IMR-90 (cell line): ENCODE data around the gene CRYBG2. TPM values are rescaled to one million over a fixed set of nuclear protein-coding genes. Genes with fewer than 3 reads are reported as not detected.

Source experiments
- ATAC-seq: fragments of 200-7000 bp; cut with Tn5 transposase; 2 replicates; pipeline ENCODE4 v1.9.1; 2020; ENCODE audit warnings: low read depth, mild to moderate bottlenecking, moderate library complexity
- BruUV-seq: library from RNA; stranded (reverse); fragments of 400-500 nt; replicated peaks from 2 replicates; lab custom pipeline; 2021; lab: Mats Ljungman, UMichigan
- CTCF ChIA-PET: fragments of 300-600 bp; formaldehyde crosslinking; extraction: SDS; loops from one replicate; lab custom pipeline; 2021; ENCODE audit warnings: antibody characterized with exemption; lab: Yijun Ruan, JAX
- POLR2A ChIA-PET: fragments of 300-600 bp; sonication (Branson Sonifier 250); formaldehyde crosslinking; loops from one replicate; lab custom pipeline; 2022; ENCODE audit warnings: antibody characterized with exemption; ENCODE audit not compliant: unreplicated experiment; lab: Charles Lee
- DNase-seq: peaks from one replicate; pipeline ENCODE4 v3.0.0; 2013
- H2AFZ ChIP-seq: replicated peaks from 2 replicates; pipeline ENCODE3; 2013; ENCODE audit warnings: low read length, mild to moderate bottlenecking; ENCODE audit not compliant: poor library complexity
- H2AK5ac ChIP-seq: 2 replicates; pipeline ENCODE4 v1.6.1; 2013; ENCODE audit warnings: low read depth, low read length, inconsistent platforms
- H2AK9ac ChIP-seq: replicated peaks from 2 replicates; pipeline ENCODE3; 2013; ENCODE audit warnings: mild to moderate bottlenecking, low read depth, low read length, moderate library complexity; ENCODE audit not compliant: poor library complexity
- H2BK120ac ChIP-seq: 2 replicates; pipeline ENCODE4 v1.6.1; 2013; ENCODE audit warnings: low read depth, low read length, inconsistent platforms
- H2BK15ac ChIP-seq: 3 replicates; pipeline ENCODE4 v1.6.1; 2013; ENCODE audit warnings: low read depth, low read length, inconsistent platforms
- H2BK20ac ChIP-seq: 2 replicates; pipeline ENCODE4 v1.6.1; 2013; ENCODE audit warnings: low read depth, mild to moderate bottlenecking, inconsistent platforms, low read length, moderate library complexity
- H2BK5ac ChIP-seq: 2 replicates; pipeline ENCODE4 v1.6.1; 2013; ENCODE audit warnings: mild to moderate bottlenecking, low read depth, low read length, inconsistent platforms; ENCODE audit not compliant: poor library complexity, severe bottlenecking
- H3K14ac ChIP-seq: replicated peaks from 2 replicates; pipeline ENCODE4 v1.6.1; 2013; ENCODE audit warnings: low read depth, low read length, inconsistent platforms
- H3K18ac ChIP-seq: 2 replicates; pipeline ENCODE4 v1.6.1; 2013; ENCODE audit warnings: low read depth, low read length, control low read depth
- H3K23ac ChIP-seq: 2 replicates; pipeline ENCODE4 v1.6.1; 2013; ENCODE audit warnings: low read depth, low read length, inconsistent platforms
- H3K27ac ChIP-seq: 2 replicates; pipeline ENCODE4 v1.5.1; 2013; ENCODE audit warnings: mild to moderate bottlenecking, control low read depth, low read length; ENCODE audit not compliant: insufficient read depth
- H3K27me3 ChIP-seq: 2 replicates; pipeline ENCODE4 v1.6.1; 2013; ENCODE audit warnings: low read length; ENCODE audit not compliant: control insufficient read depth, insufficient read depth
- H3K36me3 ChIP-seq: 2 replicates; pipeline ENCODE4 v1.6.1; 2013; ENCODE audit warnings: low read length, mixed read lengths; ENCODE audit not compliant: control insufficient read depth, insufficient read depth
- H3K4ac ChIP-seq: 2 replicates; pipeline ENCODE4 v1.6.1; 2013; ENCODE audit warnings: low read depth, low read length, inconsistent platforms
- H3K4me1 ChIP-seq: 2 replicates; pipeline ENCODE4 v1.6.1; 2013; ENCODE audit warnings: low read length, mixed read lengths; ENCODE audit not compliant: control insufficient read depth, insufficient read depth
- H3K4me2 ChIP-seq: 2 replicates; pipeline ENCODE4 v1.6.1; 2013; ENCODE audit warnings: low read depth, mild to moderate bottlenecking, control low read depth, low read length, moderate library complexity
- H3K4me3 ChIP-seq: 2 replicates; pipeline ENCODE4 v1.5.1; 2013; ENCODE audit warnings: low read depth, mild to moderate bottlenecking, control low read depth, low read length, moderate library complexity; ENCODE audit not compliant: insufficient read depth
- H3K56ac ChIP-seq: 2 replicates; pipeline ENCODE4 v1.6.1; 2013; ENCODE audit warnings: low read length, inconsistent platforms; ENCODE audit not compliant: insufficient read depth; ENCODE audit errors: extremely low read depth
- H3K79me1 ChIP-seq, 2 experiments: 2 replicates each; pipeline ENCODE4 v1.6.1; 2013; ENCODE audit warnings: low read length in 2 of 2, inconsistent platforms in 1 of 2, low read depth in 1 of 2
- H3K9ac ChIP-seq: 2 replicates; pipeline ENCODE4 v1.6.1; 2013; ENCODE audit warnings: low read depth, low read length, control low read depth
- H3K9me1 ChIP-seq: 2 replicates; pipeline ENCODE4 v1.6.1; 2013; ENCODE audit warnings: low read length, inconsistent platforms; ENCODE audit not compliant: insufficient read depth
- H3K9me3 ChIP-seq: 2 replicates; pipeline ENCODE4 v1.6.1; 2013; ENCODE audit warnings: low read length; ENCODE audit not compliant: control insufficient read depth, insufficient read depth
- H4K20me1 ChIP-seq: 2 replicates; pipeline ENCODE4 v1.6.1; 2013; ENCODE audit warnings: low read length, inconsistent platforms; ENCODE audit not compliant: insufficient read depth
- H4K5ac ChIP-seq: 2 replicates; pipeline ENCODE4 v1.6.1; 2013; ENCODE audit warnings: mild to moderate bottlenecking, low read depth, low read length, control low read depth
- H4K8ac ChIP-seq, 2 experiments: 2 replicates each; pipeline ENCODE4 v1.6.1; 2013; ENCODE audit warnings: low read depth in 2 of 2, low read length in 2 of 2, control low read depth in 1 of 2, inconsistent platforms in 1 of 2
- H4K91ac ChIP-seq: 2 replicates; pipeline ENCODE4 v1.6.1; 2013; ENCODE audit warnings: low read depth, low read length, inconsistent platforms; ENCODE audit not compliant: insufficient read depth
- BHLHE40 ChIP-seq: fragments of 150-350 bp; IDR thresholded peaks from 2 replicates; pipeline ENCODE4 v1.6.1; 2016; ENCODE audit warnings: mild to moderate bottlenecking, low read depth, low read length
- CHD1 ChIP-seq: IDR thresholded peaks from 2 replicates; pipeline ENCODE4 v1.6.1; 2012; ENCODE audit warnings: low read depth, low read length, improper control_type of control experiment
- FOS ChIP-seq: fragments of 150-350 bp; IDR thresholded peaks from 2 replicates; pipeline ENCODE4 v1.6.1; 2016; ENCODE audit warnings: low read depth, low read length
- MAFK ChIP-seq: IDR thresholded peaks from 2 replicates; pipeline ENCODE4 v1.6.1; 2012; ENCODE audit warnings: low read depth, low read length, improper control_type of control experiment
- MXI1 ChIP-seq: IDR thresholded peaks from 2 replicates; pipeline ENCODE4 v1.6.1; 2012; ENCODE audit warnings: low read depth, mild to moderate bottlenecking, low read length, moderate library complexity, borderline replicate concordance
- NFE2L2 ChIP-seq: fragments of 150-350 bp; IDR thresholded peaks from 2 replicates; pipeline ENCODE4 v1.6.1; 2016; ENCODE audit warnings: low read depth, mild to moderate bottlenecking, low read length
- POLR2A ChIP-seq: IDR thresholded peaks from 2 replicates; pipeline ENCODE4 v1.6.1; 2012; ENCODE audit warnings: mild to moderate bottlenecking, low read depth, low read length
- RAD21 ChIP-seq: IDR thresholded peaks from 2 replicates; pipeline ENCODE4 v1.6.1; 2012; ENCODE audit warnings: low read length, improper control_type of control experiment
- RCOR1 ChIP-seq: IDR thresholded peaks from 2 replicates; pipeline ENCODE4 v1.6.1; 2012; ENCODE audit warnings: mild to moderate bottlenecking, low read length, improper control_type of control experiment; ENCODE audit not compliant: insufficient replicate concordance
- SMC3 ChIP-seq: fragments of 150-350 bp; IDR thresholded peaks from 2 replicates; pipeline ENCODE4 v1.6.1; 2016; ENCODE audit warnings: low read depth, mild to moderate bottlenecking, antibody characterized with exemption, low read length, moderate library complexity
- USF2 ChIP-seq: fragments of 150-350 bp; IDR thresholded peaks from 2 replicates; pipeline ENCODE4 v1.6.1; 2017; ENCODE audit warnings: mild to moderate bottlenecking, antibody characterized with exemption, low read length, low read depth
- WGBS, 2 experiments: methylation state at CpG; one replicate each; pipeline versions ENCODE4 v1.1.5 to v1.1.7; 2013; ENCODE audit warnings: missing lambda C conversion rate in 2 of 2; ENCODE audit not compliant: insufficient read length in 1 of 2; ENCODE audit errors: extremely low coverage in 2 of 2; 5-methylcytosine and 5-hydroxymethylcytosine counted together
- dilution Hi-C: fragments of 300-500 bp; cut with HindIII; formaldehyde crosslinking; loops from one replicate; pipeline ENCODE4 v1.14.3; 2018; ENCODE audit warnings: low sequenced_read_pairs; ENCODE audit not compliant: unreplicated experiment
- in situ Hi-C: fragments of 300-500 bp; cut with MboI; formaldehyde crosslinking; loops from 3 replicates; pipeline ENCODE4 v1.14.3; 2019; ENCODE audit warnings: low sequenced_read_pairs, inconsistent platforms, mixed read lengths
- intact Hi-C: fragments of 100-400 bp; cut with micrococcal nuclease; formaldehyde crosslinking; loops from 2 replicates; pipeline ENCODE4 v1.10.0; 2022
- polyA plus RNA-seq, 3 experiments: library from polyadenylated mRNA; depleted of rRNA; stranded (reverse); fragments of >200 nt; gene quantifications; 2 replicates each; pipeline ENCODE4 v1.2.3, GENCODE V29; 2012; ENCODE audit warnings: low replicate concordance in 1 of 3
- total RNA-seq: library from RNA; depleted of rRNA; stranded (reverse); fragments of >200 nt; gene quantifications from 2 replicates; pipeline ENCODE4 v1.2.3, GENCODE V29; 2012
- TF ChIP-seq, protein P1 (sequence below): fragments of 150-350 bp; IDR thresholded peaks from 2 replicates; pipeline ENCODE4 v1.6.1; 2016; ENCODE audit warnings: low read depth, mild to moderate bottlenecking, low read length, moderate library complexity, borderline replicate concordance
- TF ChIP-seq, protein P2 (sequence below): conservative IDR thresholded peaks from 2 replicates; pipeline ENCODE4 v1.5.1; 2012; ENCODE audit warnings: mild to moderate bottlenecking, low read depth, low read length, improper control_type of control experiment

Gene CRYBG2
- total and polyA plus RNA-seq, 2 of the 4 experiments (the other 2 are of a cell fraction), result not detected

DNA sequence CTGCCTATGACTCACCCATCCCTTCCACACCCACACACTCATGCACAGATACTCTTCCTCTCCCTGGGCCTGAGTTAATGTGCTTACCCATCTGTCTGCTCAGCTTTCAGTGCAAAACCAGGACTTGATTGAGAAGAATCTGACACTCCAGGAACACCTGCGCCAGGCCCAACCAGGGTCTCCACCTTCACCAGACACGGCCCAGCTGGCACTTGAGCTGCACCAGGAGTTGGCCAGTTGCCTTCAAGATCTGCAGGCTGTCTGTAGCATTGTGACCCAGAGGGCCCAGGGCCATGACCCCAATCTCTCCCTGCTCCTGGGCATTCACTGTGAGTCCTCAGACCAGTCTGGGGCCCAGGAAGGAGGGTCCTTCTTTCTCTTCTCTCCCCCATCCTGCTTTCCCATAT is 77.5 kb downstream of the CRYBG2 start:
- H2AFZ ChIP-seq, result peak overlapping the region; percentile 84
- peaks cover 10% of the 10 kb centered on the region for H3K36me3 ChIP-seq
- H3K9me3 ChIP-seq, result no peaks in the 10 kb centered on the region
- peaks cover 28% of the 10 kb centered on the region for H4K20me1 ChIP-seq
- H4K5ac ChIP-seq, result peak overlapping the region; percentile 2; the same call in 1 of the 2 replicates
- no TSS peak for BruUV-seq
- H3K4me3 ChIP-seq, result no peak overlapping the region
- no peak for ATAC-seq
- no peak overlapping the region for H3K18ac ChIP-seq
- peak overlapping the region; percentile 44; the same call in 1 of the 2 replicates for H2BK20ac ChIP-seq
- no peak overlapping the region for H3K4me2 ChIP-seq
- intact Hi-C loops, result loop anchor here (5.0 kb wide), 1 partner anchor 239 kb away; no protein-coding TSS in a partner anchor
- TF ChIP-seq MXI1 (no peak), SMC3 (no peak), NFE2L2 (no peak), CHD1 (no peak), RAD21 (no peak), FOS (peak; percentile 81), BHLHE40 (peak; percentile 61; the same call in 1 of the 2 replicates), USF2 (no peak), POLR2A (no peak), MAFK (no peak), RCOR1 (no peak)
- TF ChIP-seq, protein P1, sequence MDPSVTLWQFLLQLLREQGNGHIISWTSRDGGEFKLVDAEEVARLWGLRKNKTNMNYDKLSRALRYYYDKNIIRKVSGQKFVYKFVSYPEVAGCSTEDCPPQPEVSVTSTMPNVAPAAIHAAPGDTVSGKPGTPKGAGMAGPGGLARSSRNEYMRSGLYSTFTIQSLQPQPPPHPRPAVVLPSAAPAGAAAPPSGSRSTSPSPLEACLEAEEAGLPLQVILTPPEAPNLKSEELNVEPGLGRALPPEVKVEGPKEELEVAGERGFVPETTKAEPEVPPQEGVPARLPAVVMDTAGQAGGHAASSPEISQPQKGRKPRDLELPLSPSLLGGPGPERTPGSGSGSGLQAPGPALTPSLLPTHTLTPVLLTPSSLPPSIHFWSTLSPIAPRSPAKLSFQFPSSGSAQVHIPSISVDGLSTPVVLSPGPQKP, result no peak
- TF ChIP-seq, protein P2, sequence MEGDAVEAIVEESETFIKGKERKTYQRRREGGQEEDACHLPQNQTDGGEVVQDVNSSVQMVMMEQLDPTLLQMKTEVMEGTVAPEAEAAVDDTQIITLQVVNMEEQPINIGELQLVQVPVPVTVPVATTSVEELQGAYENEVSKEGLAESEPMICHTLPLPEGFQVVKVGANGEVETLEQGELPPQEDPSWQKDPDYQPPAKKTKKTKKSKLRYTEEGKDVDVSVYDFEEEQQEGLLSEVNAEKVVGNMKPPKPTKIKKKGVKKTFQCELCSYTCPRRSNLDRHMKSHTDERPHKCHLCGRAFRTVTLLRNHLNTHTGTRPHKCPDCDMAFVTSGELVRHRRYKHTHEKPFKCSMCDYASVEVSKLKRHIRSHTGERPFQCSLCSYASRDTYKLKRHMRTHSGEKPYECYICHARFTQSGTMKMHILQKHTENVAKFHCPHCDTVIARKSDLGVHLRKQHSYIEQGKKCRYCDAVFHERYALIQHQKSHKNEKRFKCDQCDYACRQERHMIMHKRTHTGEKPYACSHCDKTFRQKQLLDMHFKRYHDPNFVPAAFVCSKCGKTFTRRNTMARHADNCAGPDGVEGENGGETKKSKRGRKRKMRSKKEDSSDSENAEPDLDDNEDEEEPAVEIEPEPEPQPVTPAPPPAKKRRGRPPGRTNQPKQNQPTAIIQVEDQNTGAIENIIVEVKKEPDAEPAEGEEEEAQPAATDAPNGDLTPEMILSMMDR, result no peak
- H3K4me1 ChIP-seq, result peaks cover 35% of the 10 kb centered on the region
- peaks cover 23% of the 10 kb centered on the region for H3K9me1 ChIP-seq
- no CpG with 5 or more reads among the region's 2 CpGs for WGBS, 2 experiments
- H3K27ac ChIP-seq, result peak overlapping the region; percentile 56
- peak overlapping the region; percentile 26; the same call in 1 of the 2 replicates for H3K23ac ChIP-seq
- peak overlapping the region; percentile 18; the same call in 1 of the 2 replicates for H3K9ac ChIP-seq
- peak overlapping the region; percentile 64 for H4K91ac ChIP-seq
- H3K56ac ChIP-seq, result no peak overlapping the region
- H3K14ac ChIP-seq, result peak overlapping the region; percentile 34; the same call in 1 of the 2 replicates
- dilution Hi-C loops, result no loop called here
- H3K27me3 ChIP-seq, result no peaks in the 10 kb centered on the region
- peak overlapping the region in 1 of 2 experiments; percentile 65; a peak in 1 of 4 replicates for H4K8ac ChIP-seq
- no peak for DNase-seq
- peak overlapping the region; percentile 45 for H2BK120ac ChIP-seq
- ChIA-PET POLR2A (no interaction called here), CTCF (interaction anchor here (0.6 to 2.3 kb wide), 7 partner anchors 10 to 460 kb away, joined by 3 to 18 read pairs (median 5); no protein-coding TSS in a partner anchor)
- peak overlapping the region; percentile 88 for H2AK9ac ChIP-seq
- peaks cover 7 to 42% of the 10 kb centered on the region in 2 experiments; a peak in 3 of 4 replicates for H3K79me1 ChIP-seq
- in situ Hi-C loops, result no loop called here
- peak overlapping the region; percentile 76 for H2AK5ac ChIP-seq
- H2BK5ac ChIP-seq, result peak overlapping the region; percentile 78
- no peak overlapping the region for H2BK15ac ChIP-seq
- peak overlapping the region; percentile 66 for H3K4ac ChIP-seq
